ENCODE results near the gene ADH1C. TPM values are rescaled to one million over a fixed set of nuclear protein-coding genes. Genes with fewer than 3 reads are reported as not detected.
"Not testable (repeated sequence)": the region's sequence is repeated elsewhere in the genome, so short reads cannot be mapped to it uniquely, and the experiment has no call there.

Gene ADH1C
- total and polyA plus RNA-seq, 9 of the 15 experiments (the other 6 are each of a cell fraction or from before 2014, with no cell fraction given): 0.40 TPM; not detected in 8

- DNase-seq (ENCODE audit: extremely low read depth in 1 of 4, low spot score in 3 of 4); in situ Hi-C loops (cut with MboI); FAIRE-seq; H3K79me2 ChIP-seq (ENCODE audit: control insufficient read depth, insufficient read depth, low read length); H4K20me1 ChIP-seq (replicated peaks; ENCODE audit: control insufficient read depth, insufficient read depth, low read length); intact Hi-C loops (cut with micrococcal nuclease); H3K27me3 ChIP-seq (ENCODE audit: control insufficient read depth in 2 of 2, insufficient read depth in 2 of 2, low read length in 2 of 2); H3K9ac ChIP-seq (ENCODE audit: insufficient read depth in 1 of 2, low read depth in 2 of 2, low read length in 2 of 2); CTCF ChIA-PET (ENCODE audit: low intra/inter-chr PET ratio); POLR2A ChIA-PET; H3K9me1 ChIP-seq (ENCODE audit: control insufficient read depth, insufficient read depth, low read length); BruUV-seq (replicated peaks); H3K36me3 ChIP-seq (ENCODE audit: control insufficient read depth, insufficient read depth, low read length); H3K4me1 ChIP-seq (replicated peaks in 1 of 2; ENCODE audit: control insufficient read depth in 2 of 2, insufficient read depth in 2 of 2, low read length in 2 of 2); H3K27ac ChIP-seq (ENCODE audit: extremely low read depth, low read depth, low read length); H3K4me2 ChIP-seq (ENCODE audit: insufficient read depth, low read length); H3K4me3 ChIP-seq; H3K9me3 ChIP-seq (replicated peaks; ENCODE audit: control insufficient read depth, insufficient read depth, low read depth, low read length); ATAC-seq: not testable (repeated sequence)
- H2AFZ ChIP-seq (ENCODE audit: low read depth, low read length): peak overlapping the region; percentile 48; the same call in 1 of the 2 replicates
- WGBS (ENCODE audit: insufficient coverage, low coverage, missing lambda C conversion rate): 2% methylated on average over 7 of the region's 8 CpGs
These were observed 34.7 kb downstream of the ADH1C start for GRCh38 chr4:99317811-99318210.

- FAIRE-seq (peak; percentile 46), DNase-seq (ENCODE audit: extremely low read depth in 1 of 4, low spot score in 3 of 4) (no peak), ATAC-seq (no peak)
- Histone ChIP-seq H3K4me1 (replicated peaks in 1 of 2; ENCODE audit: control insufficient read depth in 2 of 2, insufficient read depth in 2 of 2, low read length in 2 of 2) (no peaks in the 10 kb centered on the region), H3K9me3 (replicated peaks; ENCODE audit: control insufficient read depth, insufficient read depth, low read depth, low read length) (no peaks in the 10 kb centered on the region), H2AFZ (ENCODE audit: low read depth, low read length) (peak overlapping the region; percentile 48; the same call in 1 of the 2 replicates), H3K79me2 (ENCODE audit: control insufficient read depth, insufficient read depth, low read length) (no peaks in the 10 kb centered on the region), H3K36me3 (ENCODE audit: control insufficient read depth, insufficient read depth, low read length) (no peaks in the 10 kb centered on the region), H3K27ac (ENCODE audit: extremely low read depth, low read depth, low read length) (no peak overlapping the region), H3K4me3 (no peak overlapping the region), H3K9ac (ENCODE audit: insufficient read depth in 1 of 2, low read depth in 2 of 2, low read length in 2 of 2) (no peak overlapping the region), H3K27me3 (ENCODE audit: control insufficient read depth in 2 of 2, insufficient read depth in 2 of 2, low read length in 2 of 2) (no peaks in the 10 kb centered on the region), H3K9me1 (ENCODE audit: control insufficient read depth, insufficient read depth, low read length) (no peaks in the 10 kb centered on the region), H3K4me2 (ENCODE audit: insufficient read depth, low read length) (no peak overlapping the region), H4K20me1 (replicated peaks; ENCODE audit: control insufficient read depth, insufficient read depth, low read length) (no peaks in the 10 kb centered on the region)
- no TSS peak for BruUV-seq (replicated peaks)
- in situ Hi-C loops (cut with MboI): no loop called here
- intact Hi-C loops (cut with micrococcal nuclease): no loop called here
- 0% methylated on average over 3 of the region's 3 CpGs for WGBS (ENCODE audit: insufficient coverage, low coverage, missing lambda C conversion rate)
- ChIA-PET POLR2A (no interaction called here), CTCF (ENCODE audit: low intra/inter-chr PET ratio) (no interaction called here)
- no peak for TF ChIP-seq POLR2A (conservative IDR thresholded peaks at IDR 0.05)
- no peak for TF ChIP-seq ARID1B (IDR thresholded peaks at IDR 0.05)
- TF ChIP-seq ZBTB17 (CRISPR knock-in tag; IDR thresholded peaks at IDR 0.05): no peak
- TF ChIP-seq E2F5 (CRISPR knock-in tag; IDR thresholded peaks at IDR 0.05): no peak
- TF ChIP-seq ZFX (CRISPR knock-in tag; IDR thresholded peaks at IDR 0.05): no peak
- no peak for TF ChIP-seq ZBED1 (IDR thresholded peaks at IDR 0.05)
- TF ChIP-seq KDM5B (IDR thresholded peaks at IDR 0.05; ENCODE audit: insufficient replicate concordance, low read depth, low read length): no peak
- no peak for TF ChIP-seq RNF219 (CRISPR knock-in tag; IDR thresholded peaks at IDR 0.05)
- TF ChIP-seq GATAD2B (IDR thresholded peaks at IDR 0.05; ENCODE audit: borderline replicate concordance): no peak
- TF ChIP-seq HOXB6 (CRISPR knock-in tag; IDR thresholded peaks at IDR 0.05; ENCODE audit: borderline replicate concordance): no peak
- no peak for TF ChIP-seq BHLHE40 (IDR thresholded peaks at IDR 0.05; ENCODE audit: low read length)
- TF ChIP-seq CREB3 (tag; conservative IDR thresholded peaks at IDR 0.05; ENCODE audit: low read depth): no peak
- no peak for TF ChIP-seq ZKSCAN1 (IDR thresholded peaks at IDR 0.05; ENCODE audit: low read depth, low read length)
These were observed 35.2 kb downstream of the ADH1C start for GRCh38 chr4:99317354-99317753.
